ENCODE results near the gene LIN7A. TPM values are rescaled to one million over a fixed set of nuclear protein-coding genes. Genes with fewer than 3 reads are reported as not detected.
A peak's percentile ranks its signal among the peaks of the same experiment; 100 is the strongest.

The LIN7A gene
- total and polyA plus RNA-seq, 2 of the 8 experiments (the other 6 are each of a cell fraction or from before 2014, with no cell fraction given): 5.8 to 22.0 TPM

DNA sequence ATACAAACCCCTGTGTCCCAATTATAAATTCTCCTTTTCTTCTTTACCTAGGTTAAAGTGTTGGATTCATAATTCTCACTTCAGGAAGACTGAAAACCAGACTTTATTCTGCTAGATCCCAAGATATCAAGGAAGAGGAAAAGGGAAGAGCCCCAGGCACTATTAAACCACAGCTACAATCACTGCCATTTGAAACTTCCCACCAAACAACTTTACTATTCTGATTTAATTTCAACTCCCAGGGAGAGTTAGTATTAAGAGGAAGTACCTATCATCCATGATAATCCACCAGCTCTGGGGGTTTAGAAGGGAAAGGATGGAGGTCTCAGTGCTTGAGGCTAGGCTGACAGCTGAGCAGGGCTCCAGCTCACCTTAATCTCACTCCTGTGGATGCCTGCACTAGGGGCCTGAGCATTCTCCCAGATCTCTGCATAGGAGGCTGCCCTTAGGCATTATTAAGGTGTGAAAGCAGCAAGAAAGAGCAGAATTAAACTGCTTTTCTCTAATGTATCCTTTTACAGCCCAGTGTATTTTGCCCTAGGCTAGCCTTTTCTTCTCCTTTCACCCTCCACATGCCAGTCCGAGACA, 168.1 kb downstream of the LIN7A start:
- no peaks in the 10 kb centered on the region for H4K20me1 ChIP-seq (replicated peaks in 1 of 2; ENCODE audit: control insufficient read depth in 1 of 2, insufficient read depth in 2 of 2, low read length in 2 of 2)
- no peak overlapping the region for H4K8ac ChIP-seq (ENCODE audit: extremely low read depth, insufficient read depth, low read length)
- 0 out of 2 replicates have a peak overlapping the region, but pooled peaks have one; percentile 17 for H2BK20ac ChIP-seq (ENCODE audit: low read length)
- H3K9me3 ChIP-seq (ENCODE audit: insufficient read depth in 2 of 2, low read depth in 1 of 2, low read length in 1 of 2): peaks cover 0 to 4% of the 10 kb centered on the region in 2 experiments; a peak in 1 of 4 replicates
- FAIRE-seq: no peak
- peaks cover 0 to 10% (median 4%) of the 10 kb centered on the region in 4 experiments; a peak in 3 of 7 replicates for H3K4me1 ChIP-seq (replicated peaks in 1 of 4; ENCODE audit: control insufficient read depth in 3 of 4, insufficient read depth in 4 of 4, low read length in 3 of 4)
- H2AK5ac ChIP-seq (ENCODE audit: low read depth, low read length): no peak overlapping the region
- no peak overlapping the region for H2BK120ac ChIP-seq (replicated peaks; ENCODE audit: low read depth, low read length)
- ChIA-PET CTCF (ENCODE audit: partially characterized antibody) (interaction anchor here (0.8 kb wide), 3 partner anchors 10 to 59 kb away, joined by 3 to 5 read pairs (median 5); no protein-coding TSS in a partner anchor), POLR2A (ENCODE audit: partially characterized antibody) (no interaction called here)
- H2BK12ac ChIP-seq (ENCODE audit: low read depth, low read length): no peak overlapping the region
- H3K18ac ChIP-seq (ENCODE audit: extremely low read depth, low read length): no peak overlapping the region
- H3K23me2 ChIP-seq (ENCODE audit: low read depth, low read length): no peaks in the 10 kb centered on the region
- H3K27me3 ChIP-seq (replicated peaks in 1 of 4; ENCODE audit: control insufficient read depth in 3 of 4, extremely low read depth in 1 of 4, insufficient read depth in 3 of 4, low read length in 3 of 4): no peaks in the 10 kb centered on the region
- no peak for DNase-seq (ENCODE audit: low read depth in 1 of 2, low spot score in 2 of 2)
- H3K56ac ChIP-seq (replicated peaks; ENCODE audit: insufficient read length, low read depth, low read length): no peak overlapping the region
- H4K91ac ChIP-seq (replicated peaks; ENCODE audit: insufficient read length, low read length): no peak overlapping the region
- H3K23ac ChIP-seq (ENCODE audit: insufficient read length): no peak overlapping the region
- H4K5ac ChIP-seq (ENCODE audit: insufficient read length, low read depth, low read length): no peak overlapping the region
- no peak overlapping the region for H2BK15ac ChIP-seq (ENCODE audit: low read length)
- H3K4me2 ChIP-seq (ENCODE audit: insufficient read depth in 1 of 2, low read depth in 2 of 2, low read length in 2 of 2): 0 out of 4 replicates have a peak overlapping the region, but pooled peaks of 1 of the 2 experiments have one; percentile 12
- H3K79me1 ChIP-seq (ENCODE audit: low read depth, low read length): no peaks in the 10 kb centered on the region
- H2AFZ ChIP-seq (ENCODE audit: low read length): no peak overlapping the region
- H3K36me3 ChIP-seq (ENCODE audit: control insufficient read depth in 2 of 4, insufficient read depth in 4 of 4, low read length in 3 of 4): no peaks in the 10 kb centered on the region
- H3K27ac ChIP-seq (ENCODE audit: low read depth, low read length): no peak overlapping the region
- WGBS, 2 experiments (ENCODE audit: extremely low coverage in 1 of 2, insufficient coverage in 1 of 2, insufficient read length in 1 of 2, insufficient replicate concordance in 2 of 2, low coverage in 1 of 2, low lambda C conversion rate in 2 of 2, missing lambda C conversion rate in 1 of 2): 89% methylated on average over 1 of the region's 1 CpG; no CpG with 5 or more reads in 1 of the 2 experiments
- no peak overlapping the region for H3K14ac ChIP-seq (ENCODE audit: insufficient read length)
- no peaks in the 10 kb centered on the region for H3K79me2 ChIP-seq (ENCODE audit: control insufficient read depth in 1 of 2, insufficient read depth in 2 of 2, low read length in 2 of 2)
- H2BK5ac ChIP-seq (ENCODE audit: low read depth, low read length): no peak overlapping the region
- no peak overlapping the region for H3K4ac ChIP-seq (replicated peaks; ENCODE audit: insufficient read length, low read depth, low read length)
- no peak overlapping the region for H3K4me3 ChIP-seq (ENCODE audit: extremely low read depth in 1 of 4, insufficient read depth in 2 of 4, low read depth in 3 of 4, low read length in 4 of 4)
- H3K9ac ChIP-seq (replicated peaks in 1 of 4; ENCODE audit: extremely low read depth in 1 of 4, low read depth in 3 of 4, low read length in 3 of 4): no peak overlapping the region
- TF ChIP-seq GTF2F1 (IDR thresholded peaks at IDR 0.05; ENCODE audit: borderline replicate concordance, low read depth, low read length) (no peak), SIRT6 (IDR thresholded peaks at IDR 0.05; ENCODE audit: low read length) (no peak), RBBP5 (IDR thresholded peaks at IDR 0.05; ENCODE audit: borderline replicate concordance, low read depth, low read length) (no peak), POLR2A (IDR thresholded peaks at IDR 0.05; ENCODE audit: control extremely low read depth in 1 of 2, low read depth in 2 of 2, low read length in 2 of 2) (no peak)
- TF ChIP-seq, protein P1, sequence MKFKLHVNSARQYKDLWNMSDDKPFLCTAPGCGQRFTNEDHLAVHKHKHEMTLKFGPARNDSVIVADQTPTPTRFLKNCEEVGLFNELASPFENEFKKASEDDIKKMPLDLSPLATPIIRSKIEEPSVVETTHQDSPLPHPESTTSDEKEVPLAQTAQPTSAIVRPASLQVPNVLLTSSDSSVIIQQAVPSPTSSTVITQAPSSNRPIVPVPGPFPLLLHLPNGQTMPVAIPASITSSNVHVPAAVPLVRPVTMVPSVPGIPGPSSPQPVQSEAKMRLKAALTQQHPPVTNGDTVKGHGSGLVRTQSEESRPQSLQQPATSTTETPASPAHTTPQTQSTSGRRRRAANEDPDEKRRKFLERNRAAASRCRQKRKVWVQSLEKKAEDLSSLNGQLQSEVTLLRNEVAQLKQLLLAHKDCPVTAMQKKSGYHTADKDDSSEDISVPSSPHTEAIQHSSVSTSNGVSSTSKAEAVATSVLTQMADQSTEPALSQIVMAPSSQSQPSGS (IDR thresholded peaks at IDR 0.05; ENCODE audit: low read length): no peak
